ENCODE measurements around the gene MAGEF1.
A peak's percentile ranks its signal among the peaks of the same experiment; 100 is the strongest.

The MAGEF1 gene

GRCh38 chr3:184674626-184675025 lies 37.2 kb downstream of the MAGEF1 start:
- no peak for TF ChIP-seq CTCF (IDR thresholded peaks at IDR 0.05; ENCODE audit: low read depth, low read length)
- H3K27me3 ChIP-seq, result no peaks in the 10 kb centered on the region; the same call in 1 of the 2 replicates
- H3K9me3 ChIP-seq, result no peaks in the 10 kb centered on the region
- DNase-seq, result no peak
- H3K4me3 ChIP-seq (ENCODE audit: low read depth, low read length), result no peak overlapping the region
- peaks cover 29% of the 10 kb centered on the region for H3K4me1 ChIP-seq
- no peaks in the 10 kb centered on the region for H3K36me3 ChIP-seq

GRCh38 chr3:184672977-184673870 lies 38.6 kb downstream of the MAGEF1 start:
- no peaks in the 10 kb centered on the region for H3K36me3 ChIP-seq
- no peaks in the 10 kb centered on the region for H3K9me3 ChIP-seq
- no peaks in the 10 kb centered on the region; the same call in 1 of the 2 replicates for H3K27me3 ChIP-seq
- no peak for TF ChIP-seq CTCF (IDR thresholded peaks at IDR 0.05; ENCODE audit: low read depth, low read length)
- no peak overlapping the region for H3K4me3 ChIP-seq (ENCODE audit: low read depth, low read length)
- no peak for DNase-seq
- peaks cover 25% of the 10 kb centered on the region for H3K4me1 ChIP-seq

- H3K9me3 ChIP-seq, result no peaks in the 10 kb centered on the region
- no peak for DNase-seq
- peaks cover 21% of the 10 kb centered on the region for H3K4me1 ChIP-seq
- no peaks in the 10 kb centered on the region; the same call in 1 of the 2 replicates for H3K27me3 ChIP-seq
- TF ChIP-seq CTCF (IDR thresholded peaks at IDR 0.05; ENCODE audit: low read depth, low read length), result no peak
- H3K4me3 ChIP-seq (ENCODE audit: low read depth, low read length), result no peak overlapping the region
- H3K36me3 ChIP-seq, result no peaks in the 10 kb centered on the region
These were observed 39.5 kb downstream of the MAGEF1 start for GRCh38 chr3:184672335-184672734.

GRCh38 chr3:184670091-184670602 lies 41.7 kb downstream of the MAGEF1 start:
- DNase-seq, result no peak
- Histone ChIP-seq H3K9me3 (no peaks in the 10 kb centered on the region), H3K27me3 (no peaks in the 10 kb centered on the region; the same call in 1 of the 2 replicates), H3K36me3 (no peaks in the 10 kb centered on the region), H3K4me3 (ENCODE audit: low read depth, low read length) (no peak overlapping the region), H3K4me1 (peaks cover 11% of the 10 kb centered on the region)
- TF ChIP-seq CTCF (IDR thresholded peaks at IDR 0.05; ENCODE audit: low read depth, low read length), result no peak

- H3K36me3 ChIP-seq, result no peaks in the 10 kb centered on the region
- DNase-seq, result peak; percentile 50
- no peak overlapping the region for H3K4me3 ChIP-seq (ENCODE audit: low read depth, low read length)
- no peak for TF ChIP-seq CTCF (IDR thresholded peaks at IDR 0.05; ENCODE audit: low read depth, low read length)
- H3K4me1 ChIP-seq, result peaks cover 11% of the 10 kb centered on the region
- H3K27me3 ChIP-seq, result no peaks in the 10 kb centered on the region; the same call in 1 of the 2 replicates
- no peaks in the 10 kb centered on the region for H3K9me3 ChIP-seq
These were observed 42.3 kb downstream of the MAGEF1 start for GRCh38 chr3:184669578-184669977.

GRCh38 chr3:184666442-184666841 lies 45.4 kb downstream of the MAGEF1 start:
- no peak overlapping the region for H3K4me3 ChIP-seq (ENCODE audit: low read depth, low read length)
- peaks cover 19% of the 10 kb centered on the region for H3K4me1 ChIP-seq
- H3K36me3 ChIP-seq, result no peaks in the 10 kb centered on the region
- no peak for DNase-seq
- H3K9me3 ChIP-seq, result no peaks in the 10 kb centered on the region
- H3K27me3 ChIP-seq, result no peaks in the 10 kb centered on the region; the same call in 1 of the 2 replicates
- no peak for TF ChIP-seq CTCF (IDR thresholded peaks at IDR 0.05; ENCODE audit: low read depth, low read length)
